GM23248 (cell line): Measurements from ENCODE around the gene JMY.

Experiments used
- EZH2 ChIP-seq: fragments of 200-600 bp; sonication (generic); IDR thresholded peaks from 2 replicates; pipeline ENCODE4 v1.6.1; 2018; ENCODE audit warnings: antibody characterized with exemption, mild to moderate bottlenecking; ENCODE audit not compliant: insufficient read depth, poor library complexity, severe bottlenecking
- EZH2phosphoT487 ChIP-seq: fragments of 200-600 bp; sonication (generic); IDR thresholded peaks from 2 replicates; pipeline ENCODE4 v1.6.1; 2018; ENCODE audit warnings: antibody characterized with exemption, moderate library complexity, mild to moderate bottlenecking, low read depth; ENCODE audit not compliant: insufficient read depth

- TF ChIP-seq EZH2phosphoT487 (no peak), EZH2 (no peak)
Measured at GRCh38 chr5:79287380-79287779, 51.4 kb downstream of the JMY start.
